ENCODE results near the gene BRD9.
"Not testable (repeated sequence)": the region's sequence is repeated elsewhere in the genome, so short reads cannot be mapped to it uniquely, and the experiment has no call there.

GRCh38 chr5:847212-847611 lies 45.4 kb downstream of the BRD9 start:
- TF ChIP-seq MAFK (IDR thresholded peaks at IDR 0.05; ENCODE audit: low read depth, low read length); SMC3 (IDR thresholded peaks at IDR 0.05; ENCODE audit: low read depth, low read length); RAD21 (IDR thresholded peaks at IDR 0.05; ENCODE audit: low read length); CTCF (conservative IDR thresholded peaks at IDR 0.05; ENCODE audit: low read depth, low read length); MAZ (IDR thresholded peaks at IDR 0.05; ENCODE audit: borderline replicate concordance, low read depth, low read length); RFX5 (IDR thresholded peaks at IDR 0.05; ENCODE audit: low read depth, low read length): not testable (repeated sequence)

All from IMR-90 (cell line).